GM12873 (cell line): ENCODE data around the gene NUDT22.

Experiments used
- TF ChIP-seq, protein P1 (sequence below): IDR thresholded peaks from 2 replicates; pipeline ENCODE4 v1.5.1; 2012; ENCODE audit warnings: low read depth, mild to moderate bottlenecking, moderate library complexity, low read length, control low read depth; ENCODE audit not compliant: insufficient read depth; ENCODE audit errors: missing control alignments

The NUDT22 gene

DNA sequence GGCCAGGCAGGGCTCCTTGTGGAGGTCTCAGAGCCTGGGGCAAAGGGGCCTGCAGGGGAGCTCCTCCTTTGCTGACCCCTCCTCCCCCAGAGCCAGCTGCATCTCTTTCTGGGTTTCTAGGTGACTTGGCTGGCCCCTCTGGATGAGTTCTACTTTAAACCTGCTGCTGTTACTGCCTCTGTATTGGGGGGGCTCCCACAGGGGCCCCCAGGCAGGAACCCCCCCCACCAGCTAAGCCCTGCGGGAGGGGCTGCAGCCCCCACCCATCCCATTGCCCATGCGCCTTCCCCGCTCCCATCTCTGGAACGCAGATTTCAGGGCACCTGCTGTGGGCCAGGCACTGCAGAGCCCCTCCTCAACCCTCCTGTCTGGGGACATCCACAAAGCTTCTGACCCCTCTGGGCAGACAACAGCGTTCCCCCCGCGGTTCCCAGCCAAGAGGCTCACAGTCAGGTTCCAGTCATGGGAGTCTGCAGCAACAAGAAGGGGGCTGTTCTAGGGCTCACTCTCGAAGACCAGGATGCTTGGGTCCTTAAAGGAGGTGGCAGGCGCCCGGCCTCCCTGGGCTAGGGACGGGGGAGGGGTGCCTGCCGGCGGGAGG lies 24.4 kb downstream of the NUDT22 start:
- TF ChIP-seq, protein P1, sequence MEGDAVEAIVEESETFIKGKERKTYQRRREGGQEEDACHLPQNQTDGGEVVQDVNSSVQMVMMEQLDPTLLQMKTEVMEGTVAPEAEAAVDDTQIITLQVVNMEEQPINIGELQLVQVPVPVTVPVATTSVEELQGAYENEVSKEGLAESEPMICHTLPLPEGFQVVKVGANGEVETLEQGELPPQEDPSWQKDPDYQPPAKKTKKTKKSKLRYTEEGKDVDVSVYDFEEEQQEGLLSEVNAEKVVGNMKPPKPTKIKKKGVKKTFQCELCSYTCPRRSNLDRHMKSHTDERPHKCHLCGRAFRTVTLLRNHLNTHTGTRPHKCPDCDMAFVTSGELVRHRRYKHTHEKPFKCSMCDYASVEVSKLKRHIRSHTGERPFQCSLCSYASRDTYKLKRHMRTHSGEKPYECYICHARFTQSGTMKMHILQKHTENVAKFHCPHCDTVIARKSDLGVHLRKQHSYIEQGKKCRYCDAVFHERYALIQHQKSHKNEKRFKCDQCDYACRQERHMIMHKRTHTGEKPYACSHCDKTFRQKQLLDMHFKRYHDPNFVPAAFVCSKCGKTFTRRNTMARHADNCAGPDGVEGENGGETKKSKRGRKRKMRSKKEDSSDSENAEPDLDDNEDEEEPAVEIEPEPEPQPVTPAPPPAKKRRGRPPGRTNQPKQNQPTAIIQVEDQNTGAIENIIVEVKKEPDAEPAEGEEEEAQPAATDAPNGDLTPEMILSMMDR: no peak

GRCh38 chr11:64251016-64251752 lies 25.1 kb downstream of the NUDT22 start, which contains the start of gene PLCB3:
Gene PLCB3 (plus strand): TSS chr11:64251530. CDS start chr11:64251650, 120 bp downstream.
- TF ChIP-seq, protein P1: peak; percentile 59

DNA sequence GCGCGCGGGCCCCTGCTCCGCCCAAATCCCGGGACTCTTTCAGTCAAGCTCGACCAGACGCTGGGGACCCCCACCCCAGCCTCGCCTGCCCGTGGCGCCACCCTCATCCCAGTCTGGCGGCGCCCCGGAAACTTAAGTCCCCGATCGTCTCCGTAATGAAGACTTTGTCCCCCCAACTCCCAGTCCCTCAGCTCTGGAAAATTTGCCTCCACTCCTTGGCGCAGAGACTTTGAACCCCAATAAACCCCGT lies 25.6 kb downstream of the NUDT22 start:
- TF ChIP-seq, protein P1: no peak

- TF ChIP-seq, protein P1: peak; percentile 66
These were observed 26.2 kb downstream of the NUDT22 start for GRCh38 chr11:64252003-64252872.

- TF ChIP-seq, protein P1: no peak
These were observed 27.0 kb downstream of the NUDT22 start for GRCh38 chr11:64253043-64253442.

DNA sequence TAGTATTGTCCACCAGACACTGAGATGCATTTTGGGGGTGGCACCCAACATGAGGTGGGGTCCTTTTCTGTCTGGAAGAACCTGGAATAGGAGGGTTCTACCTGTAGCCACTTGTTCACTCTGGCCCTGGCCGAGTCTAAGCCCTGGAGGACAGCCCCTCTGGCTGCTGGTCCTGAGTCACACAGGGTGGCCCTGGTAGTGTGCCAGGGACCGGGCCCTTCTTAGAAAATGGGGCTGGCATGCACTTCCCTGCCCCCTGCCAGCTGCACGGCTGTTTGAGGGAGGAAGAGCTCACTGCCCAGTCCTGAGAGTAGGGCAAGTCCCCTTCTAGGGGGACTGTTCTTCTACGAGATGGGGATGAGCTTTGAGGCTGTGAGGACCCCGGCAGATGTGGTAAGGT lies 27.4 kb downstream of the NUDT22 start:
- TF ChIP-seq, protein P1: no peak

DNA sequence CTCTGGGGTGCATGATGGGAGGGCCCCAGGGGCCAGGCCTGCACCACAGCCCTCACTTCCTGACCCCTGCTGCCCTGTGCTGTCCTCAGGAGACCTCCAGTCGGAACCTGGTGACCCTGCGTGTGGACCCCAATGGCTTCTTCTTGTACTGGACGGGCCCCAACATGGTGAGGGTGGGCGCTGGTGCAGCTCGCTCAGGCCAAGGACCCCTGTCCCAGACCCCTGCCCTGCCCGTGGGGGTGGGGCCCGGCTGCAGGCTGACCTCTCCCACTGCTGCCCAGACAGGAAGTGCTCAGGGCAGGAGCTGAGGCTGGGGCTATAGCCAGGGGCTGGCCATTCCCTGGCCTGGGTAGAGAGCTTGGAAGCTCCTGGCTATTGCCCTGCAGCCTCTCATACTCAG lies 28.3 kb downstream of the NUDT22 start:
- TF ChIP-seq, protein P1: no peak
